WTC11 (cell line): ENCODE measurements around the gene EFHC2. TPM values are rescaled to one million over a fixed set of nuclear protein-coding genes. Genes with fewer than 3 reads are reported as not detected.

Experiments
- ATAC-seq: fragments of 200-7000 bp; cut with Tn5 transposase; 2 replicates; pipeline ENCODE4 v1.10.0; 2021; ENCODE audit warnings: mild to moderate bottlenecking, moderate library complexity
- CTCF ChIA-PET: fragments of 300-600 bp; sonication (Branson Sonifier 250); formaldehyde crosslinking; loops from one replicate; lab custom pipeline; 2021; ENCODE audit warnings: antibody characterized with exemption; lab: Charles Lee
- POLR2A ChIA-PET: fragments of 350-600 bp; sonication (Branson Sonifier 250); formaldehyde crosslinking; loops from one replicate; lab custom pipeline; 2021; ENCODE audit warnings: antibody characterized with exemption; lab: Charles Lee
- DNase-seq: peaks from one replicate; pipeline ENCODE4 v3.0.0; 2021; ENCODE audit warnings: low spot score
- H3K27ac Mint-ChIP-seq: 2 replicates; pipeline ENCODE4 v1.8.0; 2021; ENCODE audit warnings: mixed read lengths
- H3K27me3 Mint-ChIP-seq: 2 replicates; pipeline ENCODE4 v1.8.0; 2021; ENCODE audit warnings: low read depth, mild to moderate bottlenecking, moderate library complexity, mixed read lengths
- H3K36me3 Mint-ChIP-seq: 2 replicates; pipeline ENCODE4 v1.8.0; 2021; ENCODE audit warnings: mixed read lengths
- H3K4me1 Mint-ChIP-seq: 2 replicates; pipeline ENCODE4 v1.8.0; 2022; ENCODE audit warnings: mixed read lengths
- H3K4me3 Mint-ChIP-seq: 2 replicates; pipeline ENCODE4 v1.8.0; 2021; ENCODE audit warnings: mild to moderate bottlenecking, moderate library complexity, mixed read lengths
- H3K9me3 Mint-ChIP-seq: 2 replicates; pipeline ENCODE4 v1.8.0; 2021; ENCODE audit warnings: mixed read lengths
- ATF6 ChIP-seq: sonication (generic); formaldehyde crosslinking; IDR thresholded peaks from 2 replicates; pipeline ENCODE4 v1.8.1; 2023; ENCODE audit warnings: mild to moderate bottlenecking, missing genetic modification reagents
- CTCF ChIP-seq: fragments of 200-600 bp; IDR thresholded peaks from 2 replicates; pipeline ENCODE4 v1.8.0; 2022; ENCODE audit warnings: antibody characterized with exemption
- ERG ChIP-seq: fragments of 250-450 bp; sonication (Bioruptor Pico); IDR thresholded peaks from 2 replicates; pipeline ENCODE4 v1.8.0; 2021; ENCODE audit warnings: mild to moderate bottlenecking
- MXD4 ChIP-seq: fragments of 250-450 bp; sonication (Bioruptor Pico); IDR thresholded peaks from 2 replicates; pipeline ENCODE4 v1.8.0; 2021; ENCODE audit warnings: mild to moderate bottlenecking, moderate library complexity, borderline replicate concordance
- MYBL2 ChIP-seq: sonication (generic); formaldehyde crosslinking; IDR thresholded peaks from 2 replicates; pipeline ENCODE4 v1.8.1; 2023; ENCODE audit warnings: mild to moderate bottlenecking, moderate library complexity, missing genetic modification reagents
- NR1H2 ChIP-seq: sonication (generic); formaldehyde crosslinking; IDR thresholded peaks from 2 replicates; pipeline ENCODE4 v1.9.0; 2021; ENCODE audit warnings: mild to moderate bottlenecking, moderate library complexity, missing genetic modification reagents
- RELA ChIP-seq: sonication (generic); formaldehyde crosslinking; IDR thresholded peaks from 2 replicates; pipeline ENCODE4 v1.8.1; 2022; ENCODE audit warnings: missing genetic modification reagents, mild to moderate bottlenecking, borderline replicate concordance
- TEAD1 ChIP-seq: sonication (generic); formaldehyde crosslinking; IDR thresholded peaks from 2 replicates; pipeline ENCODE4 v1.8.0; 2022; ENCODE audit warnings: mild to moderate bottlenecking, missing genetic modification reagents
- ZBTB43 ChIP-seq: sonication (generic); formaldehyde crosslinking; IDR thresholded peaks from 2 replicates; pipeline ENCODE4 v1.8.1; 2023; ENCODE audit warnings: mild to moderate bottlenecking, missing genetic modification reagents
- ZNF219 ChIP-seq: sonication (generic); formaldehyde crosslinking; IDR thresholded peaks from 2 replicates; pipeline ENCODE4 v1.8.0; 2023; ENCODE audit warnings: missing genetic modification reagents, mild to moderate bottlenecking, borderline replicate concordance
- ZNF512 ChIP-seq: sonication (generic); formaldehyde crosslinking; IDR thresholded peaks from 2 replicates; pipeline ENCODE4 v1.8.1; 2022; ENCODE audit warnings: missing genetic modification reagents, borderline replicate concordance
- total RNA-seq: library from RNA; stranded (reverse); gene quantifications from 3 replicates; pipeline ENCODE4 v1.2.3, GENCODE V29; 2021
- TF ChIP-seq, protein P1 (sequence below): sonication (generic); formaldehyde crosslinking; IDR thresholded peaks from 2 replicates; pipeline ENCODE4 v1.8.0; 2022; ENCODE audit warnings: mild to moderate bottlenecking, missing genetic modification reagents
- TF ChIP-seq, protein P2 (sequence below): sonication (generic); formaldehyde crosslinking; IDR thresholded peaks from 2 replicates; pipeline ENCODE4 v1.8.1; 2023; ENCODE audit warnings: mild to moderate bottlenecking, moderate library complexity, missing genetic modification reagents
- TF ChIP-seq, protein P3 (sequence below): sonication (generic); formaldehyde crosslinking; IDR thresholded peaks from 2 replicates; pipeline ENCODE4 v1.8.1; 2022; ENCODE audit warnings: low read depth, missing genetic modification reagents, borderline replicate concordance
- TF ChIP-seq, protein P4 (sequence below): sonication (generic); formaldehyde crosslinking; IDR thresholded peaks from 2 replicates; pipeline ENCODE4 v1.8.1; 2022; ENCODE audit warnings: mild to moderate bottlenecking, moderate library complexity, missing genetic modification reagents
- TF ChIP-seq, protein P5 (sequence below): fragments of 250-450 bp; sonication (Bioruptor Pico); IDR thresholded peaks from 2 replicates; pipeline ENCODE4 v1.9.0; 2021; ENCODE audit warnings: moderate library complexity, mild to moderate bottlenecking, inconsistent platforms, borderline replicate concordance

The EFHC2 gene
- total RNA-seq, 1 experiment from 2014 or later, result 2.1 TPM

- POLR2A ChIA-PET, result no interaction called here
- Mint-ChIP-seq H3K27ac (no peak overlapping the region), H3K27me3 (no peaks in the 10 kb centered on the region), H3K4me1 (peaks cover 3% of the 10 kb centered on the region), H3K9me3 (no peaks in the 10 kb centered on the region), H3K36me3 (no peaks in the 10 kb centered on the region), H3K4me3 (no peak overlapping the region)
- ATAC-seq, result no peak
- CTCF ChIA-PET, result no interaction called here
- TF ChIP-seq ZNF512 (CRISPR knock-in tag) (no peak), ERG (no peak), CTCF (no peak), MXD4 (CRISPR knock-in tag) (no peak), NR1H2 (CRISPR knock-in tag) (no peak), TEAD1 (CRISPR knock-in tag) (no peak), RELA (no peak)
- TF ChIP-seq, protein P1, sequence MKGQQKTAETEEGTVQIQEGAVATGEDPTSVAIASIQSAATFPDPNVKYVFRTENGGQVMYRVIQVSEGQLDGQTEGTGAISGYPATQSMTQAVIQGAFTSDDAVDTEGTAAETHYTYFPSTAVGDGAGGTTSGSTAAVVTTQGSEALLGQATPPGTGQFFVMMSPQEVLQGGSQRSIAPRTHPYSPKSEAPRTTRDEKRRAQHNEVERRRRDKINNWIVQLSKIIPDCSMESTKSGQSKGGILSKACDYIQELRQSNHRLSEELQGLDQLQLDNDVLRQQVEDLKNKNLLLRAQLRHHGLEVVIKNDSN, result no peak
- no peak for DNase-seq
These were observed 9.3 kb upstream of the EFHC2 start for GRCh38 chrX:44352758-44353157.

DNA sequence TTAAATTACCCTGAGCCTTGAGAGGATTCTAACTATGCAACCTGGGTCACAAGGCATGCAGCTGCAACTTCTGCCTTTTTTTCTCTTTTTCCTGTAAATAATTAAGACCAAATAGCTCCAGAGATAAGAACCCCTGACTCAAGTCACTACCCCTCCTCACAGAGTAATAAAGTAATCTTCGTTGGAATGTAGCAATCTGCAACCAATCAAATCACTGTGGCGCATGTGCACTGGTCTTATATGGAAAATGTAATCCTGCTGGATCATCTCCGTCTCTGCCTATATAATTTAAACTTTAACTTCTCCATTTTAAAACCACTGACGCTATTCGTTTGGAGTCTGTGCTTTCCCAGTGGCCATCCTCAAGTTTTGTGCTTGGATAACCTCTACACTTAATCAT lies 6.1 kb upstream of the EFHC2 start:
- H3K4me1 Mint-ChIP-seq, result peaks cover 10% of the 10 kb centered on the region
- CTCF ChIA-PET, result no interaction called here
- TF ChIP-seq MYBL2 (CRISPR knock-in tag) (no peak), ATF6 (CRISPR knock-in tag) (no peak), ERG (no peak), ZBTB43 (CRISPR knock-in tag) (no peak), ZNF219 (no peak), TEAD1 (CRISPR knock-in tag) (no peak)
- TF ChIP-seq, protein P2, sequence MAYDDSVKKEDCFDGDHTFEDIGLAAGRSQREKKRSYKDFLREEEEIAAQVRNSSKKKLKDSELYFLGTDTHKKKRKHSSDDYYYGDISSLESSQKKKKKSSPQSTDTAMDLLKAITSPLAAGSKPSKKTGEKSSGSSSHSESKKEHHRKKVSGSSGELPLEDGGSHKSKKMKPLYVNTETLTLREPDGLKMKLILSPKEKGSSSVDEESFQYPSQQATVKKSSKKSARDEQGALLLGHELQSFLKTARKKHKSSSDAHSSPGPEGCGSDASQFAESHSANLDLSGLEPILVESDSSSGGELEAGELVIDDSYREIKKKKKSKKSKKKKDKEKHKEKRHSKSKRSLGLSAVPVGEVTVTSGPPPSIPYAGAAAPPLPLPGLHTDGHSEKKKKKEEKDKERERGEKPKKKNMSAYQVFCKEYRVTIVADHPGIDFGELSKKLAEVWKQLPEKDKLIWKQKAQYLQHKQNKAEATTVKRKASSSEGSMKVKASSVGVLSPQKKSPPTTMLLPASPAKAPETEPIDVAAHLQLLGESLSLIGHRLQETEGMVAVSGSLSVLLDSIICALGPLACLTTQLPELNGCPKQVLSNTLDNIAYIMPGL, result no peak
- TF ChIP-seq, protein P3, sequence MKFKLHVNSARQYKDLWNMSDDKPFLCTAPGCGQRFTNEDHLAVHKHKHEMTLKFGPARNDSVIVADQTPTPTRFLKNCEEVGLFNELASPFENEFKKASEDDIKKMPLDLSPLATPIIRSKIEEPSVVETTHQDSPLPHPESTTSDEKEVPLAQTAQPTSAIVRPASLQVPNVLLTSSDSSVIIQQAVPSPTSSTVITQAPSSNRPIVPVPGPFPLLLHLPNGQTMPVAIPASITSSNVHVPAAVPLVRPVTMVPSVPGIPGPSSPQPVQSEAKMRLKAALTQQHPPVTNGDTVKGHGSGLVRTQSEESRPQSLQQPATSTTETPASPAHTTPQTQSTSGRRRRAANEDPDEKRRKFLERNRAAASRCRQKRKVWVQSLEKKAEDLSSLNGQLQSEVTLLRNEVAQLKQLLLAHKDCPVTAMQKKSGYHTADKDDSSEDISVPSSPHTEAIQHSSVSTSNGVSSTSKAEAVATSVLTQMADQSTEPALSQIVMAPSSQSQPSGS (CRISPR knock-in tag), result no peak
- TF ChIP-seq, protein P4, sequence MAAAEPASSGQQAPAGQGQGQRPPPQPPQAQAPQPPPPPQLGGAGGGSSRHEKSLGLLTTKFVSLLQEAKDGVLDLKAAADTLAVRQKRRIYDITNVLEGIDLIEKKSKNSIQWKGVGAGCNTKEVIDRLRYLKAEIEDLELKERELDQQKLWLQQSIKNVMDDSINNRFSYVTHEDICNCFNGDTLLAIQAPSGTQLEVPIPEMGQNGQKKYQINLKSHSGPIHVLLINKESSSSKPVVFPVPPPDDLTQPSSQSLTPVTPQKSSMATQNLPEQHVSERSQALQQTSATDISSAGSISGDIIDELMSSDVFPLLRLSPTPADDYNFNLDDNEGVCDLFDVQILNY (CRISPR knock-in tag), result no peak
- TF ChIP-seq, protein P5, sequence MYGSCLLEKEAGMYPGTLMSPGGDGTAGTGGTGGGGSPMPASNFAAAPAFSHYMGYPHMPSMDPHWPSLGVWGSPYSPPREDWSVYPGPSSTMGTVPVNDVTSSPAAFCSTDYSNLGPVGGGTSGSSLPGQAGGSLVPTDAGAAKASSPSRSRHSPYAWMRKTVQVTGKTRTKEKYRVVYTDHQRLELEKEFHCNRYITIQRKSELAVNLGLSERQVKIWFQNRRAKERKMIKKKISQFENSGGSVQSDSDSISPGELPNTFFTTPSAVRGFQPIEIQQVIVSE (CRISPR knock-in tag), result no peak

More for the DNA sequence above, 6.1 kb upstream of the EFHC2 start:
- POLR2A ChIA-PET, result no interaction called here
- no peak for DNase-seq
- no peaks in the 10 kb centered on the region for H3K36me3 Mint-ChIP-seq
- ATAC-seq, result no peak
- no peak overlapping the region for H3K4me3 Mint-ChIP-seq
- H3K27me3 Mint-ChIP-seq, result no peaks in the 10 kb centered on the region
- H3K9me3 Mint-ChIP-seq, result no peaks in the 10 kb centered on the region
- no peak overlapping the region for H3K27ac Mint-ChIP-seq
